H1 (cell line): ENCODE results near the gene C1QA. TPM values are rescaled to one million over a fixed set of nuclear protein-coding genes. Genes with fewer than 3 reads are reported as not detected.

Source experiments
- CTCF ChIA-PET: fragments of 300-600 bp; sonication (Branson Sonifier 250); formaldehyde crosslinking; loops from one replicate; lab custom pipeline; 2021; ENCODE audit not compliant: partially characterized antibody; lab: Charles Lee
- POLR2A ChIA-PET: fragments of 300-600 bp; sonication (Branson Sonifier 250); formaldehyde crosslinking; loops from one replicate; lab custom pipeline; 2021; ENCODE audit warnings: inconsistent platforms; ENCODE audit not compliant: partially characterized antibody; lab: Charles Lee
- DNase-seq, 2 experiments: peaks; one replicate each; pipeline versions ENCODE4 v3.0.0 to v3.0.0-alpha.2; 2010 to 2022; ENCODE audit warnings: low spot score in 2 of 2, low read depth in 1 of 2, mixed read lengths in 1 of 2
- FAIRE-seq: peaks from 2 replicates; lab custom pipeline; 2011; peaks lifted over from hg19 to GRCh38; lab: Jason Lieb, UNC
- H2AFZ ChIP-seq: 2 replicates; pipeline ENCODE4 v1.8.1; 2012; ENCODE audit warnings: low read length, inconsistent platforms
- H2AK5ac ChIP-seq: 2 replicates; pipeline ENCODE4 v1.6.1; 2013; ENCODE audit warnings: low read depth, low read length
- H2BK120ac ChIP-seq: replicated peaks from 2 replicates; pipeline ENCODE3; 2013; ENCODE audit warnings: low read depth, low read length, inconsistent platforms
- H2BK12ac ChIP-seq: 2 replicates; pipeline ENCODE4 v1.6.1; 2013; ENCODE audit warnings: low read depth, low read length
- H2BK15ac ChIP-seq: 2 replicates; pipeline ENCODE4 v1.6.1; 2013; ENCODE audit warnings: low read length
- H2BK20ac ChIP-seq: 2 replicates; pipeline ENCODE4 v1.6.1; 2013; ENCODE audit warnings: low read length
- H2BK5ac ChIP-seq: 2 replicates; pipeline ENCODE4 v1.6.1; 2013; ENCODE audit warnings: low read depth, low read length
- H3K14ac ChIP-seq: 2 replicates; pipeline ENCODE4 v1.6.1; 2013; ENCODE audit warnings: inconsistent platforms; ENCODE audit not compliant: insufficient read length
- H3K18ac ChIP-seq: 2 replicates; pipeline ENCODE4 v1.6.1; 2013; ENCODE audit warnings: low read length; ENCODE audit errors: extremely low read depth
- H3K23ac ChIP-seq: 2 replicates; pipeline ENCODE4 v1.6.1; 2013; ENCODE audit warnings: inconsistent platforms; ENCODE audit not compliant: insufficient read length
- H3K23me2 ChIP-seq: 2 replicates; pipeline ENCODE4 v1.6.1; 2013; ENCODE audit warnings: low read depth, low read length
- H3K27ac ChIP-seq: 2 replicates; pipeline ENCODE4 v1.6.1; 2011; ENCODE audit warnings: low read depth, low read length, inconsistent platforms
- H3K27me3 ChIP-seq, 4 experiments: replicated peaks in 1 of 4; 1 replicate in 1 of 4; 2 replicates in 3 of 4; pipeline versions ENCODE4 v1.6.1 to v1.8.1; 2011 to 2013; ENCODE audit warnings: low read length in 3 of 4, mild to moderate bottlenecking in 3 of 4, inconsistent platforms in 2 of 4, mixed read lengths in 2 of 4, moderate library complexity in 1 of 4; ENCODE audit not compliant: control insufficient read depth in 3 of 4, insufficient read depth in 3 of 4; ENCODE audit errors: extremely low read depth in 1 of 4
- H3K36me3 ChIP-seq, 4 experiments: 2 replicates each; pipeline versions ENCODE4 v1.6.1 to v1.8.1; 2011 to 2013; ENCODE audit warnings: mild to moderate bottlenecking in 4 of 4, low read length in 3 of 4, moderate library complexity in 2 of 4, control low read depth in 1 of 4, inconsistent platforms in 1 of 4; ENCODE audit not compliant: insufficient read depth in 4 of 4, control insufficient read depth in 2 of 4
- H3K4ac ChIP-seq: replicated peaks from 2 replicates; pipeline ENCODE3; 2013; ENCODE audit warnings: low read length, low read depth, mixed read lengths, inconsistent platforms; ENCODE audit not compliant: insufficient read length
- H3K4me1 ChIP-seq, 4 experiments: replicated peaks in 1 of 4; 1 replicate in 1 of 4; 2 replicates in 3 of 4; pipeline versions ENCODE4 v1.6.1 to v1.8.1; 2011 to 2013; ENCODE audit warnings: low read length in 3 of 4, inconsistent platforms in 2 of 4, mixed read lengths in 1 of 4; ENCODE audit not compliant: insufficient read depth in 4 of 4, control insufficient read depth in 3 of 4
- H3K4me2 ChIP-seq, 2 experiments: 2 replicates each; pipeline versions ENCODE4 v1.6.1 to v1.8.1; 2011 to 2013; ENCODE audit warnings: low read depth in 2 of 2, low read length in 2 of 2, control low read depth in 1 of 2, inconsistent platforms in 1 of 2, mild to moderate bottlenecking in 1 of 2; ENCODE audit not compliant: insufficient read depth in 1 of 2
- H3K4me3 ChIP-seq, 4 experiments: fragments of 200-600, 300-600 bp in 1 of 4; sonication (generic), shearing (Covaris generic), sonication (Bioruptor Twin) in 1 of 4; 2 replicates each; pipeline versions ENCODE4 v1.5.1 to v1.8.1; 2011 to 2016; ENCODE audit warnings: low read length in 4 of 4, low read depth in 3 of 4, control low read depth in 2 of 4, inconsistent platforms in 2 of 4, mild to moderate bottlenecking in 2 of 4, mixed read lengths in 1 of 4, moderate library complexity in 1 of 4; ENCODE audit not compliant: insufficient read depth in 2 of 4; ENCODE audit errors: extremely low read depth in 1 of 4
- H3K56ac ChIP-seq: replicated peaks from 2 replicates; pipeline ENCODE3; 2013; ENCODE audit warnings: low read depth, mild to moderate bottlenecking, mixed read lengths, low read length, inconsistent platforms; ENCODE audit not compliant: insufficient read length
- H3K79me1 ChIP-seq: 2 replicates; pipeline ENCODE4 v1.6.1; 2013; ENCODE audit warnings: low read depth, low read length, control low read depth
- H3K79me2 ChIP-seq, 2 experiments: 2 replicates each; pipeline versions ENCODE4 v1.6.1 to v1.8.1; 2012 to 2013; ENCODE audit warnings: low read length in 2 of 2, mild to moderate bottlenecking in 2 of 2, inconsistent platforms in 1 of 2; ENCODE audit not compliant: insufficient read depth in 2 of 2, control insufficient read depth in 1 of 2
- H3K9ac ChIP-seq, 4 experiments: replicated peaks in 1 of 4; 1 replicate in 1 of 4; 2 replicates in 3 of 4; pipeline versions ENCODE4 v1.6.1 to v1.8.1; 2011 to 2013; ENCODE audit warnings: low read depth in 3 of 4, low read length in 3 of 4, control low read depth in 2 of 4, mild to moderate bottlenecking in 2 of 4, moderate library complexity in 2 of 4, inconsistent platforms in 1 of 4; ENCODE audit errors: extremely low read depth in 1 of 4
- H3K9me3 ChIP-seq, 2 experiments: 2 replicates each; pipeline versions ENCODE4 v1.6.1 to v1.8.1; 2012 to 2013; ENCODE audit warnings: mild to moderate bottlenecking in 2 of 2, moderate library complexity in 2 of 2, control low read depth in 1 of 2, inconsistent platforms in 1 of 2, low read depth in 1 of 2, low read length in 1 of 2, mixed read lengths in 1 of 2; ENCODE audit not compliant: insufficient read depth in 2 of 2
- H4K20me1 ChIP-seq, 2 experiments: replicated peaks in 1 of 2; 2 replicates each; pipeline versions ENCODE3 to v1.8.1; 2011 to 2013; ENCODE audit warnings: inconsistent platforms in 2 of 2, low read length in 2 of 2, mild to moderate bottlenecking in 1 of 2; ENCODE audit not compliant: insufficient read depth in 2 of 2, control insufficient read depth in 1 of 2
- H4K5ac ChIP-seq: 2 replicates; pipeline ENCODE4 v1.6.1; 2013; ENCODE audit warnings: low read length, low read depth, mixed read lengths, inconsistent platforms; ENCODE audit not compliant: insufficient read length
- H4K8ac ChIP-seq: 2 replicates; pipeline ENCODE4 v1.8.0; 2013; ENCODE audit warnings: mild to moderate bottlenecking, moderate library complexity, low read length, inconsistent platforms; ENCODE audit not compliant: insufficient read depth; ENCODE audit errors: extremely low read depth
- H4K91ac ChIP-seq: replicated peaks from 2 replicates; pipeline ENCODE3; 2013; ENCODE audit warnings: low read length, mixed read lengths, inconsistent platforms; ENCODE audit not compliant: insufficient read length
- ASH2L ChIP-seq: fragments of 200-600, 300-600 bp; sonication (generic); IDR thresholded peaks from one replicate; pipeline ENCODE4 v1.7.1; 2017; ENCODE audit warnings: low read length
- CEBPB ChIP-seq: IDR thresholded peaks from 2 replicates; pipeline ENCODE4 v1.6.1; 2012; ENCODE audit warnings: low read depth, low read length
- CREB1 ChIP-seq: IDR thresholded peaks from 2 replicates; pipeline ENCODE4 v1.6.1; 2012; ENCODE audit warnings: inconsistent platforms
- EP300 ChIP-seq, 2 experiments: IDR thresholded peaks; 1 replicate in 1 of 2; 2 replicates in 1 of 2; pipeline ENCODE4 v1.6.1; 2011 to 2012; ENCODE audit warnings: low read depth in 2 of 2, low read length in 2 of 2, mild to moderate bottlenecking in 2 of 2, borderline replicate concordance in 1 of 2, inconsistent platforms in 1 of 2, moderate library complexity in 1 of 2
- FOSL1 ChIP-seq: IDR thresholded peaks from 2 replicates; pipeline ENCODE4 v1.6.1; 2011; ENCODE audit warnings: mild to moderate bottlenecking, low read depth, low read length, moderate library complexity; ENCODE audit not compliant: insufficient read depth
- GTF2F1 ChIP-seq: IDR thresholded peaks from 2 replicates; pipeline ENCODE4 v1.6.1; 2012; ENCODE audit warnings: low read depth, low read length, improper control_type of control experiment, borderline replicate concordance
- KDM5A ChIP-seq: fragments of 200-600 bp; IDR thresholded peaks from 2 replicates; pipeline ENCODE4 v1.7.1; 2012; ENCODE audit warnings: mild to moderate bottlenecking, low read length, inconsistent platforms, mixed read lengths
- POLR2AphosphoS5 ChIP-seq: IDR thresholded peaks from 2 replicates; pipeline ENCODE4 v1.6.1; 2011; ENCODE audit warnings: low read depth, low read length
- POU5F1 ChIP-seq: IDR thresholded peaks from 2 replicates; pipeline ENCODE4 v1.6.1; 2011; ENCODE audit warnings: low read depth, mild to moderate bottlenecking, low read length, moderate library complexity
- RAD21 ChIP-seq, 2 experiments: IDR thresholded peaks in 1 of 2; conservative IDR thresholded peaks in 1 of 2; 2 replicates each; pipeline ENCODE4 v1.6.1; 2011; ENCODE audit warnings: low read depth in 2 of 2, low read length in 2 of 2, improper control_type of control experiment in 1 of 2, inconsistent platforms in 1 of 2, mild to moderate bottlenecking in 1 of 2, moderate library complexity in 1 of 2
- RFX5 ChIP-seq: IDR thresholded peaks from 2 replicates; pipeline ENCODE4 v1.6.1; 2011; ENCODE audit warnings: low read depth, low read length, improper control_type of control experiment, borderline replicate concordance
- SRF ChIP-seq: IDR thresholded peaks from 2 replicates; pipeline ENCODE4 v1.6.1; 2011; ENCODE audit warnings: mild to moderate bottlenecking, low read depth, low read length, moderate library complexity
- SUZ12 ChIP-seq: fragments of 200-600 bp; sonication (generic); IDR thresholded peaks from 2 replicates; pipeline ENCODE4 v1.6.1; 2012; ENCODE audit warnings: mild to moderate bottlenecking, inconsistent platforms, low read length, moderate library complexity, mixed read lengths
- TAF1 ChIP-seq: IDR thresholded peaks from 2 replicates; pipeline ENCODE4 v1.6.1; 2011; ENCODE audit warnings: mild to moderate bottlenecking, low read depth, low read length
- TAF7 ChIP-seq: optimal IDR thresholded peaks from 2 replicates; pipeline ENCODE3; 2011; ENCODE audit warnings: low read depth, mild to moderate bottlenecking, inconsistent platforms, low read length, moderate library complexity, borderline replicate concordance
- WGBS, 2 experiments: shearing (Covaris generic) in 1 of 2; methylation state at CpG; one replicate each; pipeline versions ENCODE4 v1.1.6 to v1.1.7; 2013 to 2015; ENCODE audit warnings: low lambda C conversion rate in 2 of 2, mixed read lengths in 2 of 2, inconsistent platforms in 1 of 2, low coverage in 1 of 2, missing lambda C conversion rate in 1 of 2; ENCODE audit not compliant: insufficient replicate concordance in 2 of 2, insufficient coverage in 1 of 2, insufficient read length in 1 of 2; ENCODE audit errors: extremely low coverage in 1 of 2, missing lambda C conversion rate in 1 of 2; 5-methylcytosine and 5-hydroxymethylcytosine counted together
- polyA plus RNA-seq, 7 experiments: library from polyadenylated mRNA; depleted of rRNA in 3 of 7; stranded (reverse) in 5 of 7; unstranded in 2 of 7; fragments of >200 nt in 5 of 7; fragments of 200-250 nt in 2 of 7; gene quantifications; 1 replicate in 5 of 7; 2 replicates in 1 of 7; 4 replicates in 1 of 7; pipeline versions ENCODE4 v1.2.1 to v1.2.3, GENCODE V29; 2011 to 2013; ENCODE audit warnings: missing spikeins in 2 of 7, mixed read lengths in 2 of 7
- total RNA-seq: library from RNA; stranded (reverse); fragmentation: NEBNext Ultra II Directional; extraction: Animal tissue kit (Norgen Biotek cat#: 25700); gene quantifications from 2 replicates; pipeline ENCODE4 v1.2.1, GENCODE V29; 2021

Gene C1QA
- total and polyA plus RNA-seq, 2 of the 8 experiments (the other 6 are each of a cell fraction or from before 2014, with no cell fraction given), result not detected

- no peak overlapping the region for H3K27ac ChIP-seq
- H2AFZ ChIP-seq, result no peak overlapping the region
- DNase-seq (no peak), FAIRE-seq (no peak)
- no peaks in the 10 kb centered on the region for H3K79me1 ChIP-seq
- H3K4me2 ChIP-seq, result no peak overlapping the region
- no peak overlapping the region for H3K56ac ChIP-seq
- POLR2A ChIA-PET, result no interaction called here
- H3K23me2 ChIP-seq, result no peaks in the 10 kb centered on the region
- no peaks in the 10 kb centered on the region; a peak in 1 of 8 replicates for H3K36me3 ChIP-seq
- H4K20me1 ChIP-seq, result no peaks in the 10 kb centered on the region
- H3K79me2 ChIP-seq, result no peaks in the 10 kb centered on the region
- WGBS, 2 experiments, result 87% methylated on average over 2 of the region's 2 CpGs; no CpG with 5 or more reads in 1 of the 2 experiments
- no peak overlapping the region for H4K91ac ChIP-seq
- no peak overlapping the region for H2AK5ac ChIP-seq
- no peak overlapping the region for H2BK5ac ChIP-seq
- H4K5ac ChIP-seq, result no peak overlapping the region
- H3K4me3 ChIP-seq, result no peak overlapping the region
- H3K18ac ChIP-seq, result no peak overlapping the region
- H3K9ac ChIP-seq, result no peak overlapping the region
- no peaks in the 10 kb centered on the region for H3K9me3 ChIP-seq
- no peak overlapping the region for H2BK15ac ChIP-seq
- no peaks in the 10 kb centered on the region for H3K27me3 ChIP-seq
- no peak overlapping the region for H2BK12ac ChIP-seq
- H4K8ac ChIP-seq, result no peak overlapping the region
- H3K4ac ChIP-seq, result no peak overlapping the region
- CTCF ChIA-PET, result interaction anchor here (0.8 to 1.8 kb wide), 7 partner anchors 9 to 45 kb away, joined by 3 to 10 read pairs (median 3); no protein-coding TSS in a partner anchor
- no peak overlapping the region for H2BK120ac ChIP-seq
- H2BK20ac ChIP-seq, result no peak overlapping the region
- no peak overlapping the region for H3K14ac ChIP-seq
- peaks cover 0 to 2% (median under 1%) of the 10 kb centered on the region in 4 experiments; a peak in 2 of 7 replicates for H3K4me1 ChIP-seq
- H3K23ac ChIP-seq, result no peak overlapping the region
- TF ChIP-seq CREB1 (no peak), RFX5 (no peak), TAF1 (no peak), RAD21 (IDR thresholded peaks at IDR 0.05 in 1 of 2, conservative IDR thresholded peaks at IDR 0.05 in 1 of 2; ENCODE audit: low read depth in 2 of 2, low read length in 2 of 2) (no peak), TAF7 (no peak), EP300 (IDR thresholded peaks at IDR 0.05; ENCODE audit: borderline replicate concordance in 1 of 2, low read depth in 2 of 2, low read length in 2 of 2) (no peak), KDM5A (no peak), CEBPB (no peak), POLR2AphosphoS5 (no peak), SRF (no peak), ASH2L (no peak), SUZ12 (no peak), POU5F1 (no peak), GTF2F1 (no peak), FOSL1 (no peak)
Observed at GRCh38 chr1:22687191-22687590, 50.8 kb downstream of the C1QA start.
